Activated CD8-positive, alpha-beta memory T cell treated with anti-CD3 and anti-CD28 coated beads for 4 hours (primary cell): ENCODE measurements around the gene RIN1.
A peak's percentile ranks its signal among the peaks of the same experiment; 100 is the strongest.
"Not testable (repeated sequence)": the region's sequence is repeated elsewhere in the genome, so short reads cannot be mapped to it uniquely, and the experiment has no call there.

Experiments used
- DNase-seq, 2 donors: peaks; one replicate each; pipeline ENCODE4 v3.0.0-alpha.2; 2020; ENCODE audit warnings: low read depth in 2 of 2

The RIN1 gene

GRCh38 chr11:66320289-66320688, 15.9 kb downstream of the RIN1 start:
- DNase-seq, result not testable (repeated sequence)

GRCh38 chr11:66318600-66318970, 17.6 kb downstream of the RIN1 start:
- no peak for DNase-seq

GRCh38 chr11:66317723-66318599, 18.3 kb downstream of the RIN1 start:
- peak in 1 of 2 donors; percentile 37 for DNase-seq

DNA sequence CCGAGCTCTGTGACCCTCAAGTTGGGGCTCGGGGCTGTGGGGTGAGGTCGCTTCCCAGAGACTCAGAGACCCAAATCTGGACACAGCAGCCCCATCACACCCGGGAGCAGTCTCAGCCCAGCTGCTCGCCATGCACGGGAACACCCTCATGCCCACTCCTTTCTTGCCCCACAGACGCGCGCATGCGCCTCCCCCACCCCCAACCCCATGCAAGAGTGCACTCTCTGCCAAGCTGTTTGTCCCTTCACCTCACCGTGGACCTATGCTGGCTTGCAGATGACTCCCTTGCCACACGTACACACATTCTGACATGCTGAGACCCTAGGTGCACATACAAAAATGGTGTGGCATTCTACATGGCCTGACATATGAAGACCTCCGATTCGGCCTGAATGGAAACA, 18.9 kb downstream of the RIN1 start:
- DNase-seq, result no peak

GRCh38 chr11:66316849-66317251, 19.4 kb downstream of the RIN1 start, which contains the start of gene CD248:
Gene CD248 (minus strand): TSS chr11:66317044. CDS start chr11:66317027, 17 bp downstream.
- DNase-seq, result no peak

- no peak for DNase-seq
These were observed 20.1 kb downstream of the RIN1 start for GRCh38 chr11:66315921-66316811.

DNA sequence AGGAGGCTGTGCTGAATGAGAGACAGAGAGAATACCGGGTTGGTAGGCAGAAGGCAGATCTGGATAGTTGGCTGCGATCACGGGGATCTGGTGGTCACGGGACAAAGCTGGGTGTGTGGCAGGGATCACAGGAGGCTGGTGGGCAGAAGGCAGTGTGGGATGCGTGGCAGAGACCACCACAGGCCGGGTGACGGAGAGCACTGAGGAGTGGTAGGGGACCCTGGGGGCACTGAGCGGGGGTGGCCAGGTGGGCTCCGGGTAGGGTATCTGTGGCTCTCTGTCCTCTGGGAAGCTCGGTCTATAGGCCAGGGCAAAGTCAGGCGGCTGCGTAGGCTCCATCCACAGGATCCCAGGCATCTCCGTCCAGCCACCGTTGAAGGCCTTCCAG, 20.7 kb downstream of the RIN1 start:
- no peak for DNase-seq

DNA sequence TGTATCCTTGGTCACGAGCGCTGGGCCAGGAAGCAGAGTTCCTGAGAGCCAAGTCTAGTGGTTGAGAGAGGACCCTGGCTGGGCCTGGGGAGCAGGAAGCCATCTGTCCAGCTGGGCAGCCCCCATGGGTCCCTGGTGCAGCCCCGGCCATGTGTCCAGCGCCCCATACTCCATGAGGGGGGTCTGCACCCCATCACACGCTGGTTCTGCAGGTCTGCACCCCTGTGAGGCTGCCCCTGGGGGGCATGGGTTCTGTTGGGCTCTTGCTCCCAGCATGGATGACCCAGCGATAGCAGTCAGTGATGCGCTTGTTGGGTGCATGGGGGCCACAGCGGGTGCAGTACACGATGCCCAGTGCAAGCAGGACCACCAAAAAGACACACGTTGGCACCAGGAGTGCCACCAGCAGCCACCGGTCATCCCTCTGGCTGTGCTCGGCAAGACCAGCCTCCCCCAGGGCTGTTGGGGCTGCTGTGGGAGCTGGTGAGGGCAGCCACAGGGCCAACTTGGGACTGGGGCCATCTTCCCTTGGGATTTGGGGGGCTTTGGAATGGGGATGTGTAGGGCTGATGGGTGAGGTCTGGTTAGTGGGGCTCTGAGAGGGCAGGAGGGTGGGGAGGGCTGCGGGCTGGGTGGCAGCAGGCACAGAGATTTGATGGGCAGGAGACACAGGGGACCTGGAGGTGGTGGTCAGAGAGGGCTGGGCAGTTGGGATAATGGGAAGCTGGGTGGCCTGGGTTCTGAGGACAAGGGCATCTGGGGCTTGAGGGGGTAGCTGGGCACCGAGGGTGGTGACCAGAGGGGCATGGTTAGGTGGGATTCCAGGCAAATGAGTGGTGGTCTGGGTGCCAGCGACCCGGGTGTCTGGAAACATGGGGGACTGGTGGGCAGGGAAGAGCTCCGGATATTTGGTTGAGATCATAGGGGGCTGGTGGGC, 21.4 kb downstream of the RIN1 start:
- DNase-seq, result no peak

- no peak for DNase-seq
These were observed 22.1 kb downstream of the RIN1 start for GRCh38 chr11:66314186-66314501.

DNA sequence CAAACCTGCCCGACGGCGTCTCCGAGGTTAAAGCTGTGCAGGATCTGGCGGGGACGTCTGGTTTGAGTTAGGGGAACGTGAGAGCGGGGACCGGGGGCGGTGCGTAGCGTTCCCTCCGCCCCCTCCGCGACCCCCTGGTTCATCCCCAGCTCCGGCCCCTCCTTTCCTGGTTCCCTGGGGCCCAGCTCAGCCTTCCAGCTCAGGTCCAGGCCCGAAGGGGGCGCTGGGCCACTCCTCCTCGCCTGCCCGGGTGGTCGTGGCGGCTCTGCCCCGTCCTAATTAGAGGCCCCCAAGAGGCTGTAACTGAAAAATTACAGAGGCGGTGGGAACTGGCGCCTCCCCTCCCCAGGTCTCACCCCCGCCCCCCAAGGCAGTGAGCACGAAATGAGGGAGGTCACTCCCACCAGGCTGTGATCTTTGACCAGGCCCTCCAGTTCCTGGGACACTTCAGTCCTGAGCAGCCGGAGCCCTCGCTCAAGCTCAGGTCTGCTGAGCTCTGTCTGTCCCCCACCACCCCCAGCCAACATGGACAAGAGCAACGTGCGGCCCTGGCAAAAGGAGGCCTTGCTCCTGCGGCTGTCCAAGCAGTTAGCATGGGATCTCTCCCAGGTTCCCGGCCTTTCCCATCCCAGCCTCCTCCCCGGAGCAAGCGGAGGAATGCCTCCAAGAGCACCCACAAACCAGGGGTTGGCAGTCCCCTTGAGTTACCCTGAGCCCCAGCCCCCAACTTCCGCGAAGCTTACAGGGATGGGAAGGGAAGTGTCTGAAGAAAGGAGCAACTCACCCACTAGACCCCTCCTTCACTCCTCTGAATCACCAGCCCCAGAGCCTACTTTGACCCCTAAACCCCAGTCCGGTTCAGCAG, 22.7 kb downstream of the RIN1 start:
- DNase-seq, result no peak

- peak; percentile 95 for DNase-seq
These were observed 23.5 kb downstream of the RIN1 start for GRCh38 chr11:66312549-66313320.

GRCh38 chr11:66311965-66312548, 24.2 kb downstream of the RIN1 start:
- peak; percentile 97 to 98 for DNase-seq

- no peak for DNase-seq
These were observed 24.7 kb downstream of the RIN1 start for GRCh38 chr11:66311470-66311964.

GRCh38 chr11:66310803-66311440, 25.3 kb downstream of the RIN1 start:
- DNase-seq, result not testable (repeated sequence)

GRCh38 chr11:66310324-66310723, 25.9 kb downstream of the RIN1 start:
- DNase-seq, result no peak

- DNase-seq, result no peak
These were observed 26.8 kb downstream of the RIN1 start for GRCh38 chr11:66309475-66309874.

DNA sequence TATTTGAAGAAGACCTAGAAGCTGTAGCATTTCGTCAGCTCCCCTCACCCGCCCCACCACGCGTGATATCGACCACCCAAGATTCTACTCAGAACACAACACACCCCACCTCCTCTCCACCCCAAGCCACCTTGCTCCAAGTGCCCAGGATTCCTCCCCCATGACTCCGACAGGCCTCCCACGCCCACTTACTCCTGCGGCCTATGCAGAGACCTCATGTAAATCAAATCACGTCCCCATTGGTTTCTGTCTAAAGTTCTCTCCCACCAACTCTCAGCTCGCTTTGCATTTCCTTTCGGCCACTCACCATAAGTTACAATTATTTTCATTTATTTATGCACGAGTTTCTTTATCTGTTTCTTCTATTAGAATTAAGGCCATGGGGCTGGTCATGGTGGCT, 33.6 kb downstream of the RIN1 start:
- no peak for DNase-seq

- DNase-seq, result no peak
These were observed 37.0 kb downstream of the RIN1 start for GRCh38 chr11:66299186-66299585.

DNA sequence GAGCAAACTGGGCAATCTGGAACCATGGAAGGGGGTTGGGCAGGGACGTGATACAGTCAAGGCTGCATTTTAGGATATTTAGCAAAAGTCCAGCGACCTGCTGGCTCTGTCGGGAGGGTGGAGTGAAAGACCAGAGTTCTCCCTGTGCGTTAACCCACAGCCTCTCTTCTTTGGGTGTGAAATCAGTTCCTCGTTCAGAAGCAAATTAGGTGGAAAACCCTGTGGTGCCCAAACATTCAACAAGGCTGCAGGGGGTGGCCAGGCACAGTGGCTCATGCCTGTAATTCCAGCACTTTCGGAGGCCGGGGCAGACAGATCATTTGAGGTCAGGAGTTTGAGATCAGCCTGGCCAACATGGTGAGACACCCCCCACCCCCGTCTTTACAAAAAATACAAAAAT, 38.6 kb downstream of the RIN1 start:
- no peak for DNase-seq
